ENCODE measurements around the gene SCAPER.

Gene SCAPER

DNA sequence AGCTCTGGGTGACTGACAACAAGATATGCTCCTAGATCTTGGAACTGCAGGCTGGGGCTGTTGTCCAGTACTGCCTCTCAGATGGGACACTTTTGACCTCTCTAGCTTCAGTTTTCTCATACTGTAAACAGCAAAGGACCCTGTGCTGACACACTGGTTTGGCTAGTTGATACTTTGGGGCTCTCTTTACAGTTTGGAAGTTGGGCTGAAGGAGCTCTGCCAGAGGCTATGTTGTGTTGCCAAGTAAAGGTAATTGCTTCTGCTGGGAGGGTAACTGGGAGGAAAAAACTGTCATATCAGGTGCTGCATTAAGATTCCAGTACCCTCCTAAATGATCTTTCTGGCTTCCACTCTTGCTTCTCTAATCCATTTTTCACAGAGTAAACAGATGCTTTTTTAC is 514.6 kb downstream of the SCAPER start:
- Histone ChIP-seq H3K27ac (no peak overlapping the region), H3K9me3 (no peaks in the 10 kb centered on the region), H3K36me3 (no peaks in the 10 kb centered on the region), H3K4me3 (ENCODE audit: low read depth in 1 of 2, low read length in 1 of 2) (no peak overlapping the region), H3K27me3 (no peaks in the 10 kb centered on the region), H3K4me1 (ENCODE audit: control insufficient read depth in 1 of 2, insufficient read depth in 1 of 2, low read depth in 1 of 2, low read length in 1 of 2) (peaks cover 0 to 9% of the 10 kb centered on the region in 2 experiments)
- TF ChIP-seq, protein P1, sequence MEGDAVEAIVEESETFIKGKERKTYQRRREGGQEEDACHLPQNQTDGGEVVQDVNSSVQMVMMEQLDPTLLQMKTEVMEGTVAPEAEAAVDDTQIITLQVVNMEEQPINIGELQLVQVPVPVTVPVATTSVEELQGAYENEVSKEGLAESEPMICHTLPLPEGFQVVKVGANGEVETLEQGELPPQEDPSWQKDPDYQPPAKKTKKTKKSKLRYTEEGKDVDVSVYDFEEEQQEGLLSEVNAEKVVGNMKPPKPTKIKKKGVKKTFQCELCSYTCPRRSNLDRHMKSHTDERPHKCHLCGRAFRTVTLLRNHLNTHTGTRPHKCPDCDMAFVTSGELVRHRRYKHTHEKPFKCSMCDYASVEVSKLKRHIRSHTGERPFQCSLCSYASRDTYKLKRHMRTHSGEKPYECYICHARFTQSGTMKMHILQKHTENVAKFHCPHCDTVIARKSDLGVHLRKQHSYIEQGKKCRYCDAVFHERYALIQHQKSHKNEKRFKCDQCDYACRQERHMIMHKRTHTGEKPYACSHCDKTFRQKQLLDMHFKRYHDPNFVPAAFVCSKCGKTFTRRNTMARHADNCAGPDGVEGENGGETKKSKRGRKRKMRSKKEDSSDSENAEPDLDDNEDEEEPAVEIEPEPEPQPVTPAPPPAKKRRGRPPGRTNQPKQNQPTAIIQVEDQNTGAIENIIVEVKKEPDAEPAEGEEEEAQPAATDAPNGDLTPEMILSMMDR (IDR thresholded peaks at IDR 0.05), result no peak

DNA sequence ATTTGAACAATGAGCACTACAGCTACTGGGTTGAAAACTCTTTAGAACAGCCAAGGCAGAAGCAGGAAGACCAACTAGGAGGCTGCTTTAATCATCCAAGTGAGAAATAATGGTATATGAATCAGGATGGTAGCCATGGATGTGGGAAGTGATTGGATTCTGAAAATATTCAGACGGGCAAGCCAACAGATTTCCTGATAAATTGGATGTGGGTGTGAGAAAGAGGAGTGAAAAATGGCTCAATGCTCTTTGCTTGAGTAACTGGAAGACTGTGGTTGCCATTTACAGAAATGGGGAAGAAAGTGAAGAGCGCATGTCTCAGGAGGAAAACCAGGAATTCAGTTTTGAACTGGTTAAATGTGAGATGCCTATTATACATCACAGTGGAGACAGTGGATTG is 518.2 kb downstream of the SCAPER start:
- H3K27me3 ChIP-seq, result no peaks in the 10 kb centered on the region
- TF ChIP-seq, protein P1 (IDR thresholded peaks at IDR 0.05), result no peak

DNA sequence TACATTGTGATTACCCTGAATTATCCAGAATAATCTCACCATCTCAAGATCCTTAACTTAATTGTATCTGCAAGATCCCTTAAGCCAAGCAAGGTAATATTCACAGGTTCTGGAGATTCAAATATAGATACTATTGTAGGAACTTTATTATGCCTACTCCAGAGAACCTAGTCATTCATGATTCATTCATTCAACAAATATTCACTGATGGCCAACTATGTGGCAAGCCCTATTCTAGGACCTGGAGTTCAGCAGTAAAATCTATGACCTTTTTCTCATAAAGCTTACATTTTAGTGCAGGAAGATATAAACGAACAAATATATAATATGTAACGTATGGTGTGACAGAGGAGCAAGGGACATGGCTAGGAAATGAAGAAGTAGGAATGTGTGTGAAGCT is 519.0 kb downstream of the SCAPER start:
- H3K27ac ChIP-seq, result no peak overlapping the region
- peaks cover 0 to 9% of the 10 kb centered on the region in 2 experiments for H3K4me1 ChIP-seq (ENCODE audit: control insufficient read depth in 1 of 2, insufficient read depth in 1 of 2, low read depth in 1 of 2, low read length in 1 of 2)
- TF ChIP-seq, protein P1 (IDR thresholded peaks at IDR 0.05), result no peak
- H3K4me3 ChIP-seq (ENCODE audit: low read depth in 1 of 2, low read length in 1 of 2), result no peak overlapping the region
- H3K9me3 ChIP-seq, result no peaks in the 10 kb centered on the region
- H3K36me3 ChIP-seq, result no peaks in the 10 kb centered on the region
- no peaks in the 10 kb centered on the region for H3K27me3 ChIP-seq

More for the DNA sequence above, 518.2 kb downstream of the SCAPER start:
- Histone ChIP-seq H3K4me3 (ENCODE audit: low read depth in 1 of 2, low read length in 1 of 2) (no peak overlapping the region), H3K9me3 (no peaks in the 10 kb centered on the region), H3K4me1 (ENCODE audit: control insufficient read depth in 1 of 2, insufficient read depth in 1 of 2, low read depth in 1 of 2, low read length in 1 of 2) (peaks cover 0 to 9% of the 10 kb centered on the region in 2 experiments), H3K36me3 (no peaks in the 10 kb centered on the region), H3K27ac (no peak overlapping the region)

DNA sequence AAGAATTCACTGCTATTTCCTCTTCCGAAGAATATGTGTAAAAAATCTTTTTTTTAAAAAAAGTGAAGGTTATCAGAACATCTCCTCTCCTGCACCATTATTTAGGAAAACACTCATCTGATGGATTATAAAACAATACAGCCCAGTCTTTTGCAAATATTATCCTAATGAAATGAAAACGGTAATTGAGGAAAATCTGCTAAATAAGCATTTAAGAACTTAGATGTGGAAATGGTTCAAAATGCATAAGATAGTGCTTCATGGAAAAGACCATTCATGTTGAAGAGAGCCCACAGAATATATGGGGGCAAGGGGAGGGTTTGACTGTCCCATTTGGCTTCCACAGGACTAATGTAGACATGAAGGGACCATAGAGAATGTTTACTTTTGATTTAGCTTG is 520.7 kb downstream of the SCAPER start:
- no peak overlapping the region for H3K27ac ChIP-seq
- no peaks in the 10 kb centered on the region for H3K9me3 ChIP-seq
- no peaks in the 10 kb centered on the region for H3K27me3 ChIP-seq
- no peaks in the 10 kb centered on the region for H3K36me3 ChIP-seq
- H3K4me3 ChIP-seq (ENCODE audit: low read depth in 1 of 2, low read length in 1 of 2), result no peak overlapping the region
- TF ChIP-seq, protein P1 (IDR thresholded peaks at IDR 0.05), result no peak
- H3K4me1 ChIP-seq (ENCODE audit: control insufficient read depth in 1 of 2, insufficient read depth in 1 of 2, low read depth in 1 of 2, low read length in 1 of 2), result no peaks in the 10 kb centered on the region

DNA sequence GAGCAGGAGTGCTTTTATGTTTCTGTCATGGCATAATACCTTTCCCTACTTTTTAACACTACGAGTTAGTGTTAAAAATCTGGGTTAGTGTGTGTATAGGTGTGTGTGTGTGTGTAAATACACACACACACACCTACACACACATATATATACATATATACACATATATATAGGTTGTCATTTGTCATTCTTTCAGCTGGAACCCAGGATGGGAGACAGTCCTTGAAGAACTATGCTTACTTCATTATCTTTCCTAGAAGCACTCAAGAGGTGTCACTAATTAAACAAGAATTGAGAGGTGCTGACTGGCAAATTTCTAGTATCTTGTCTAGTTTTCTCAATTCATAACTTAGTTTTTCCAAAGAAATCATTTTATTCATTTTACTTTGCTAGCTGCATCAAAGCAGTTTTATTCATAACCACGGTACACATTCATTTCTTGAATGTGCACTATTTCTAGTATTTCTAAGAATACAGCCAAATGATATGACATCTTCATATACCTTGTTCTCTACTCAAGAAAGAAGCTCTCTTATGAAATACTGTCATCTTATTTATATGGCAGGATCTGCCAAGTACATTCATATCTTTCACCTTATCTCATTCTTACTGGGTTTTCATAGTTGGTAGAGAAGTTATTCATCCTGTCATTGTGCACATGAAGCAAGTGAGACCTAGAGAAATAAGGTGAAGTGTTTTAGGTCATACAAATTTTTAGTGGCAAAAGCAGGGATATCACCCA is 522.0 kb downstream of the SCAPER start:
- no peaks in the 10 kb centered on the region for H3K36me3 ChIP-seq
- H3K4me3 ChIP-seq (ENCODE audit: low read depth in 1 of 2, low read length in 1 of 2), result no peak overlapping the region
- H3K27ac ChIP-seq, result no peak overlapping the region
- H3K27me3 ChIP-seq, result no peaks in the 10 kb centered on the region
- TF ChIP-seq, protein P1 (IDR thresholded peaks at IDR 0.05), result no peak
- no peaks in the 10 kb centered on the region for H3K9me3 ChIP-seq
- no peaks in the 10 kb centered on the region for H3K4me1 ChIP-seq (ENCODE audit: control insufficient read depth in 1 of 2, insufficient read depth in 1 of 2, low read depth in 1 of 2, low read length in 1 of 2)

Measured in neutrophil (primary cell).